Heart right ventricle (tissue), 16 donors: ENCODE results near the gene IFNA16. TPM values are rescaled to one million over a fixed set of nuclear protein-coding genes. Genes with fewer than 3 reads are reported as not detected.
"Not testable (repeated sequence)": the region's sequence is repeated elsewhere in the genome, so short reads cannot be mapped to it uniquely, and the experiment has no call there.

Experiments used
- ATAC-seq, 8 donors: fragments of 200-7000 bp; cut with Tn5 transposase; one replicate each; pipeline ENCODE4 v1.9.1; 2020; ENCODE audit warnings: mild to moderate bottlenecking in 8 of 8, moderate library complexity in 8 of 8, moderate number of reproducible peaks in 1 of 8
- DNase-seq, 2 donors: peaks; one replicate each; pipeline ENCODE4 v3.0.0-alpha.2; 2020
- H3K27ac ChIP-seq, 10 donors: fragments of 200-600 bp; sonication (generic) in 2 of 10; one replicate each; pipeline versions ENCODE4 v1.5.0 to v1.8.0; 2020 to 2022; ENCODE audit warnings: mild to moderate bottlenecking in 3 of 10
- H3K27me3 ChIP-seq, 7 donors: fragments of 200-600 bp; one replicate each; pipeline ENCODE4 v1.8.0; 2021 to 2022; ENCODE audit warnings: mild to moderate bottlenecking in 2 of 7
- H3K36me3 ChIP-seq, 9 donors: fragments of 200-600 bp; sonication (generic) in 1 of 9; one replicate each; pipeline versions ENCODE4 v1.5.0 to v1.8.0; 2020 to 2022; ENCODE audit warnings: mild to moderate bottlenecking in 2 of 9
- H3K4me1 ChIP-seq, 9 donors: fragments of 200-600 bp; sonication (generic) in 1 of 9; one replicate each; pipeline versions ENCODE4 v1.5.0 to v1.8.0; 2020 to 2022; ENCODE audit warnings: mild to moderate bottlenecking in 4 of 9
- H3K4me3 ChIP-seq, 10 donors: fragments of 200-600 bp; sonication (generic) in 2 of 10; one replicate each; pipeline versions ENCODE4 v1.5.0 to v1.8.0; 2020 to 2022; ENCODE audit warnings: mild to moderate bottlenecking in 7 of 10, moderate library complexity in 2 of 10
- H3K9me3 ChIP-seq, 11 donors: fragments of 200-600 bp in 10 of 11; sonication (generic) in 2 of 11; one replicate each; pipeline versions ENCODE4 v1.5.0 to v1.8.0; 2013 to 2022; ENCODE audit warnings: mild to moderate bottlenecking in 2 of 11, control low read depth in 1 of 11, moderate library complexity in 1 of 11
- whole genome bisulfite sequencing, 2 donors: extraction: QIAGEN DNeasy Blood & Tissue Kit; methylation state at CpG; one replicate each; pipeline ENCODE4 v1.1.7; 2013; ENCODE audit warnings: inconsistent platforms in 1 of 2; 5-methylcytosine and 5-hydroxymethylcytosine counted together
- intact Hi-C, 10 donors: fragments of 100-400 bp; cut with DNase I; formaldehyde crosslinking; loops; one replicate each; pipeline versions ENCODE4 v1.11.1 to v1.14.2; 2022
- polyA plus RNA-seq, 2 donors: library from polyadenylated mRNA; stranded (reverse); fragments of 200-250 nt; gene quantifications; one replicate each; pipeline ENCODE4 v1.2.3, GENCODE V29; 2013
- total RNA-seq, 10 donors: library from RNA; stranded (reverse); fragmentation: NEBNext Ultra II Directional in 3 of 10; extraction: Animal tissue kit (Norgen Biotek cat#: 25700) in 3 of 10; gene quantifications; one replicate each; pipeline versions ENCODE4 v1.2.1 to v1.2.4, GENCODE V29; 2021 to 2023
- TF ChIP-seq, protein P1 (sequence below), 9 donors: fragments of 200-600 bp; sonication (generic) in 2 of 9; IDR thresholded peaks; one replicate each; pipeline versions ENCODE4 v1.5.0 to v1.8.0; 2021 to 2022; ENCODE audit warnings: antibody characterized with exemption in 9 of 9, mild to moderate bottlenecking in 5 of 9, moderate library complexity in 1 of 9
- donor health status: Arrhythmogenic right ventricular cardiomyopathy.
- donor health status: ischemic (EF 13 %, LVEDD 7.1; RV severe dilation, severe dysfunction).
- donor health status: healthy with polysubstance abuse.
- donor health status: DM: no; HTN: yes; CAD: no.
- donor health status: DM: no; HTN: no; CAD: no.
- donor health status: ischemic (EF 25% LVEDD 6.9; RV normal size, moderate dysfunction).
- donor health status: ischemic (EF 25% LVEDD 5.7; RV mildly dilated, moderate dysfunction).
- donor health status: healthy.
- donor health status: DM: yes; HTN: yes; CAD: no.
- donor health status: Ischemic cardiomyopathy.
- donor health status: ischemic (EF 35%, LVEDD 5.7; RV mildly dilated, moderate dysfunction).
- donor health status: nonischemic (EF 11% LVEDD 7.7; RV severe dilation, severe dysfunction).
- donor health status: DM: yes; HTN: yes; CAD: no.
- donor health status: PGD.
- donor health status: ischemic (EF 29% LVEDD 5.4; RV normal size, mild dysfunction).
- donor health status: nonischemic (EF 23%, LVEDD 6.1; RV moderate dilation, normal function).

IFNA16 gene
- total and polyA plus RNA-seq, 12 donors = not detected

DNA sequence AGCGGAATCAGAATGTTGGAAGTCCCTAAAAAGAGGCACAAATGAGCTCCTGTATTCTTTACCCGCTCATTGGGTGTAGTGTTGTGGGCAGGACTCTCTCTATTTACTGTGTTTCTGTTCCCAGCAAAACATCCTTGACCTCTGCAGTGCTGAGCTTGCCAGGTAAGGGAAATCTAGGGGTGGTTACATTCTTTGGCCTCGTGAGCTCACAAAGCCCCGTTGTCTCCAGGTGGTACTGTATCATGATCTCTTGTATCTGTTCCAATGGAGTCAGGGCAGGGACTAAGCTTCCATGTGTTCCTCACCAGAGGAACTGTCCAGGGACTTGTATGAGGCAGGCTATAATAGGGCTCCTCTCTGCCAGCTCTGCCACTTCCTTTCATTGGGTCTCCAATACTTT, 34.5 kb upstream of the IFNA16 start:
- H3K9me3 ChIP-seq = no peaks in the 10 kb centered on the region
- no peaks in the 10 kb centered on the region for H3K36me3 ChIP-seq
- TF ChIP-seq, protein P1, sequence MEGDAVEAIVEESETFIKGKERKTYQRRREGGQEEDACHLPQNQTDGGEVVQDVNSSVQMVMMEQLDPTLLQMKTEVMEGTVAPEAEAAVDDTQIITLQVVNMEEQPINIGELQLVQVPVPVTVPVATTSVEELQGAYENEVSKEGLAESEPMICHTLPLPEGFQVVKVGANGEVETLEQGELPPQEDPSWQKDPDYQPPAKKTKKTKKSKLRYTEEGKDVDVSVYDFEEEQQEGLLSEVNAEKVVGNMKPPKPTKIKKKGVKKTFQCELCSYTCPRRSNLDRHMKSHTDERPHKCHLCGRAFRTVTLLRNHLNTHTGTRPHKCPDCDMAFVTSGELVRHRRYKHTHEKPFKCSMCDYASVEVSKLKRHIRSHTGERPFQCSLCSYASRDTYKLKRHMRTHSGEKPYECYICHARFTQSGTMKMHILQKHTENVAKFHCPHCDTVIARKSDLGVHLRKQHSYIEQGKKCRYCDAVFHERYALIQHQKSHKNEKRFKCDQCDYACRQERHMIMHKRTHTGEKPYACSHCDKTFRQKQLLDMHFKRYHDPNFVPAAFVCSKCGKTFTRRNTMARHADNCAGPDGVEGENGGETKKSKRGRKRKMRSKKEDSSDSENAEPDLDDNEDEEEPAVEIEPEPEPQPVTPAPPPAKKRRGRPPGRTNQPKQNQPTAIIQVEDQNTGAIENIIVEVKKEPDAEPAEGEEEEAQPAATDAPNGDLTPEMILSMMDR (IDR thresholded peaks at IDR 0.05) = no peak
- H3K27me3 ChIP-seq = peaks cover 0 to 46% (median 7%) of the 10 kb centered on the region in 7 donors
- DNase-seq = no peak
- peaks cover 0 to 20% (median 4%) of the 10 kb centered on the region in 9 donors for H3K4me1 ChIP-seq
- no peak for ATAC-seq
- intact Hi-C loops = loop anchor here in 2 of 10 donors (5.0 to 10.0 kb wide), 2 partner anchors 533 to 536 kb away; no protein-coding TSS in a partner anchor
- H3K27ac ChIP-seq = no peak overlapping the region
- H3K4me3 ChIP-seq = no peak overlapping the region
- WGBS, 2 donors = 64 to 66% methylated on average over 4 of the region's 4 CpGs

DNA sequence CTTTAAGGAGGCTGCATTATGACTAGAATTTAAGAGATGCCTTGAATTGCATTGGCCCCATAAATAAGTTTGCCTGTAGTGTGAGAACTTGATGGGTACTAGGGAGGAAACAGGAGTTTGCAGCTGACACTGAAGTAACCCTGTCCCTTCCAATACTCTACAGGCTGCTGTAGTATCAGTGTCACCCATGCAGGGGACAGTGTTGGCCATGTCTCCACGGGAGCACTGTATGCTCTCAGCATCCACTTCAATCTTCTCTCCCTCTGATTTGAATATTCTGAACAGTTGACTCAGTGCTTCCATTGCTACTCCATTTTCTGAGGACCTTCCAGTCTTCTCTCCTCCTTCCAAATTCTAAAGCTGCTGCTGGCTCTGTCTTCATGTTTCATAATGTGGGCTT, 34.1 kb upstream of the IFNA16 start:
- TF ChIP-seq, protein P1 (IDR thresholded peaks at IDR 0.05) = no peak
- H3K4me3 ChIP-seq = no peak overlapping the region
- 35 to 38% methylated on average over 1 of the region's 1 CpG for WGBS, 2 donors
- no peak for ATAC-seq
- H3K36me3 ChIP-seq = no peaks in the 10 kb centered on the region
- no peak for DNase-seq
- H3K4me1 ChIP-seq = peaks cover 0 to 20% (median 4%) of the 10 kb centered on the region in 9 donors
- no peak overlapping the region for H3K27ac ChIP-seq
- H3K9me3 ChIP-seq = no peaks in the 10 kb centered on the region
- H3K27me3 ChIP-seq = peaks cover 0 to 49% (median 7%) of the 10 kb centered on the region in 7 donors
- intact Hi-C loops = loop anchor here in 2 of 10 donors (5.0 to 10.0 kb wide), 2 partner anchors 534 to 536 kb away; no protein-coding TSS in a partner anchor

DNA sequence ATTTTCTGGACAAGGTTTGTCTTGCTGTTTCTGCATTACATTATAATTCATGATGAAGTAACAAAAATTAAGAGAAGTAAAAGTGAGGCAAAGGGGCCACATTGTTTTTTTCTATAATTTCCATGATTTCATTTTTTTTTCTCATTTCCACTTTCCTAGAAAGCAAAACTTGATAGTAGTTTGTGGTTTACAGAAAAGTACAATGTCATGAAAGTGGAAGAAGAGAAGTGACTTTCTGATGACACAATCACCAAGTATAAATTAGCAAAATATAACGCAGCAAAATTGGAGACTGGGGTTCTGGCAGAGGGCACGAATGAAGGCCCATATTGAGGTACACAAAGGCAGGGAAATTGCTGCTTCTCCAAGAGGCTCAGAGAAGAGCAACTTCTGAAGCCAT, 27.7 kb upstream of the IFNA16 start:
- no peak for ATAC-seq
- Histone ChIP-seq H3K4me3 (no peak overlapping the region), H3K27me3 (peaks cover 0 to 70% (median 30%) of the 10 kb centered on the region in 7 donors), H3K27ac (no peak overlapping the region), H3K9me3 (peaks cover 0 to 2% (median 0%) of the 10 kb centered on the region in 11 donors), H3K4me1 (peaks cover 0 to 8% (median 0%) of the 10 kb centered on the region in 9 donors), H3K36me3 (no peaks in the 10 kb centered on the region)
- intact Hi-C loops = no loop called here
- 61 to 62% methylated on average over 2 of the region's 2 CpGs for WGBS, 2 donors
- no peak for DNase-seq
- TF ChIP-seq, protein P1 (IDR thresholded peaks at IDR 0.05) = no peak

DNA sequence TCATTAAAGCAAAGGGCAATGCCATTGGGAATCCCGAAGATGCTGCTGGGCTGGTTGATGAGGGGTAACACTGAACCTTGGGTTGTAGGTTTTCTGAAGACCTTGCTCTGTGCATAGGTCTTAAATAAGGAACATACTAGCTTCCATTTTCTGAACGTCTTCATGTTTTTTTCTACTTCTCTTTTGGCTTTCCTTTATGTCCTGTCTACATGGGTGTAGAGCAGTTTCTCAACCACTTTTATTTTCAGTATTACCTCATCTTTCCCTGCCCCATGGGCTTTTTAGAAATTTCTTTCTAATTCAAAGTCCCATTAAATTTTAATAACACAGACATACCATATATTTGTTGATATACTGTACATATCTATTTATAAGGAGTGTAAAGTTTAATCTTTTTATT, 22.8 kb upstream of the IFNA16 start, which contains the start of gene IFNA14:
Gene IFNA14, minus strand, starts transcription at position 95 of the 400 bp plus-strand sequence. Its CDS starts 70 bp downstream, at position 25.
- H3K4me3 ChIP-seq = no peak within 1 kb of the TSS
- ATAC-seq (no peak), DNase-seq (no peak)
- no peaks in the 10 kb centered on the region for H3K9me3 ChIP-seq
- peaks cover 0 to 3% (median 0%) of the 10 kb centered on the region in 9 donors for H3K4me1 ChIP-seq
- TF ChIP-seq, protein P1 (IDR thresholded peaks at IDR 0.05) = no peak
- intact Hi-C loops = loop anchor here in 2 of 10 donors (10.0 kb wide), 2 partner anchors 545 to 555 kb away; no protein-coding TSS in a partner anchor
- no peak within 1 kb of the TSS for H3K27ac ChIP-seq
- no peaks in the 10 kb centered on the region for H3K36me3 ChIP-seq
- 74 to 76% methylated on average over 2 of the region's 2 CpGs for WGBS, 2 donors
- H3K27me3 ChIP-seq = peaks cover 0 to 43% (median 25%) of the 10 kb centered on the region in 7 donors

DNA sequence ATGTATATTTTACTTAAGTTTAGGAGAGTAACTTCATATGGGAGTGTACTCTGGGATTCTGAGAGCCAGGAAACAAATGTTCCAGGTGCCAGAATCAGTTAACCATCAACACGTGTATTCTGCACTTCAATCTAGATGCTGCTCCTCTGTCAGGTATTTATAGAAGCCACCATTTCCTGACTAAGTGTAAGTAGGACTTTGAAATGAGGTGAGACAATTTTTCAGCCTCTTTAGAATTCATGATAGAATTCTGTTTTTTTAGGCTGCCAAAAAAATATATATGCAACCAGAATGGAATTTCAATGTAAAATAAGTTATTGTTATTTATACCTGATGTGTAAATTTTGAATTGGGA, 19.2 kb upstream of the IFNA16 start:
- H3K4me1 ChIP-seq, H3K27ac ChIP-seq, DNase-seq, H3K36me3 ChIP-seq, ATAC-seq, H3K9me3 ChIP-seq, H3K4me3 ChIP-seq: not testable (repeated sequence)
- 8 to 23% methylated on average over 1 of the region's 1 CpG for WGBS, 2 donors
- intact Hi-C loops = loop anchor here in 2 of 10 donors (10.0 kb wide), 2 partner anchors 548 to 558 kb away; no protein-coding TSS in a partner anchor
- H3K27me3 ChIP-seq = peaks cover 0 to 23% (median 9%) of the 10 kb centered on the region in 7 donors
